Thyroid gland (tissue), 4 donors: ENCODE data around the gene LYRM4.

Experiments used
- CTCF ChIP-seq, 6 experiments: fragments of 200-600 bp in 3 of 6; fragments of 450-650 bp in 3 of 6; sonication (generic) in 3 of 6; IDR thresholded peaks; one replicate each; pipeline ENCODE4 v1.5.1; 2016 to 2019; ENCODE audit warnings: antibody characterized with exemption in 6 of 6, mild to moderate bottlenecking in 2 of 6, inconsistent platforms in 1 of 6, moderate library complexity in 1 of 6
- POLR2A ChIP-seq, 2 donors: fragments of 450-650 bp; IDR thresholded peaks; one replicate each; pipeline ENCODE4 v1.6.1; 2017; ENCODE audit warnings: antibody characterized with exemption in 2 of 2, mild to moderate bottlenecking in 2 of 2, moderate library complexity in 1 of 2

- TF ChIP-seq CTCF (IDR thresholded peaks at IDR 0.05) (no peak), POLR2A (IDR thresholded peaks at IDR 0.05) (no peak)
These were observed 9.8 kb downstream of the LYRM4 start for GRCh38 chr6:5250911-5251310.
